Measurements from ENCODE around the gene KLHL22.

DNA sequence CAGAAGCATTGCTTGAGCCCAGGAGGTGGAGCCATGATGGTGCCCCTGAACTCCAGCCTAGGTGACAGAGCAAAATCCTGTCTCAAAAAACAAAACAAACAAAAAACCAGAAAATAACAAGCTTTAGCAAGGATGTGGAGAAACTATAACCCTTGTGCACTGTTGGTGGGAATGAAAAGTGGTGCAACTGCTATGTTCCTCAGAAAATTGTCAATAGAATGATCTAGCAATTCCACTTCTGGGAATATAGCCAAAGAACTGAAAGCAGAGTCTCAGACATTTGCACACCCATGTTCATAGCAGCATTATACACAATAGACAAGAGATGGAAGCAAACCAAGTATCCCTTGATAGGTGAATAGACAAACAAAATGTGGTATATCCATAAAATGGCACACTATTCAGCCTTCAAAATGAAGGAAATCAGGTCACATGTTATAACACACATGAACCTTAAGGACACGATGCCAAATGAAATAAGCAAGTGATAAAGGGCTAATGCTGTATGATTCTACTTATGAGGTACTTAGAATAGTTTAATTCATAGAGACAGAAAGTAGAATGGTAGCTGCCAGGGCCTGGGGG, 15.9 kb downstream of the KLHL22 start:
- TF ChIP-seq, protein P1, sequence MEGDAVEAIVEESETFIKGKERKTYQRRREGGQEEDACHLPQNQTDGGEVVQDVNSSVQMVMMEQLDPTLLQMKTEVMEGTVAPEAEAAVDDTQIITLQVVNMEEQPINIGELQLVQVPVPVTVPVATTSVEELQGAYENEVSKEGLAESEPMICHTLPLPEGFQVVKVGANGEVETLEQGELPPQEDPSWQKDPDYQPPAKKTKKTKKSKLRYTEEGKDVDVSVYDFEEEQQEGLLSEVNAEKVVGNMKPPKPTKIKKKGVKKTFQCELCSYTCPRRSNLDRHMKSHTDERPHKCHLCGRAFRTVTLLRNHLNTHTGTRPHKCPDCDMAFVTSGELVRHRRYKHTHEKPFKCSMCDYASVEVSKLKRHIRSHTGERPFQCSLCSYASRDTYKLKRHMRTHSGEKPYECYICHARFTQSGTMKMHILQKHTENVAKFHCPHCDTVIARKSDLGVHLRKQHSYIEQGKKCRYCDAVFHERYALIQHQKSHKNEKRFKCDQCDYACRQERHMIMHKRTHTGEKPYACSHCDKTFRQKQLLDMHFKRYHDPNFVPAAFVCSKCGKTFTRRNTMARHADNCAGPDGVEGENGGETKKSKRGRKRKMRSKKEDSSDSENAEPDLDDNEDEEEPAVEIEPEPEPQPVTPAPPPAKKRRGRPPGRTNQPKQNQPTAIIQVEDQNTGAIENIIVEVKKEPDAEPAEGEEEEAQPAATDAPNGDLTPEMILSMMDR (IDR thresholded peaks at IDR 0.05): no peak
- TF ChIP-seq EZH2phosphoT487 (IDR thresholded peaks at IDR 0.05): no peak
